ENCODE measurements around the gene TTC7B.

DNA sequence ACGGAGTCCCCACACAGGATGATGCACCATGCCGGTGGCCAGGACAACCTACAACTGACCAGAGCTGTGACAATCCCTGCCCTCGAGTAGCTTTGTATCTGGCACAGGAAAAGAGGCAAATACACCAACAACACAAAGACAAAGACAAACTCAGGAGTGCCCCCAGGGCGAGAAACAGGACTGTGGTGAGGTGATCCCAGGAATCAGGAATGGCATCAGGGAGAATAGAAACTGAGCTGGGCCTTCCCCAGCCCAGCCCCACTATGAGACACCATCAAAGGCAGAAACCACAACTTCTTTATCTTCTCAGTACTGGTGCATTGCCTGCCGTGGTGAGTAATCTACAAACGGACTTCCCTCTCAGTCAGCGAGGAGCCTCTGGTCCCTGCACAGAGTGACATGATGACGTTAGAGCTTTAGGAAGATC lies 157.7 kb downstream of the TTC7B start:
- TF ChIP-seq EZH2 (IDR thresholded peaks at IDR 0.05; ENCODE audit: low read depth, low read length, severe bottlenecking) (no peak), YY1 (IDR thresholded peaks at IDR 0.05; ENCODE audit: low read depth, low read length) (no peak), POLR2A (IDR thresholded peaks at IDR 0.05; ENCODE audit: control extremely low read depth in 1 of 2, low read depth in 2 of 2, low read length in 2 of 2) (no peak), GABPA (IDR thresholded peaks at IDR 0.05; ENCODE audit: borderline replicate concordance, insufficient read depth, low read length) (no peak)
- TF ChIP-seq, protein P1, sequence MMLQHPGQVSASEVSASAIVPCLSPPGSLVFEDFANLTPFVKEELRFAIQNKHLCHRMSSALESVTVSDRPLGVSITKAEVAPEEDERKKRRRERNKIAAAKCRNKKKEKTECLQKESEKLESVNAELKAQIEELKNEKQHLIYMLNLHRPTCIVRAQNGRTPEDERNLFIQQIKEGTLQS (IDR thresholded peaks at IDR 0.05; ENCODE audit: insufficient read depth, low read depth, low read length): no peak
- TF ChIP-seq, protein P2, sequence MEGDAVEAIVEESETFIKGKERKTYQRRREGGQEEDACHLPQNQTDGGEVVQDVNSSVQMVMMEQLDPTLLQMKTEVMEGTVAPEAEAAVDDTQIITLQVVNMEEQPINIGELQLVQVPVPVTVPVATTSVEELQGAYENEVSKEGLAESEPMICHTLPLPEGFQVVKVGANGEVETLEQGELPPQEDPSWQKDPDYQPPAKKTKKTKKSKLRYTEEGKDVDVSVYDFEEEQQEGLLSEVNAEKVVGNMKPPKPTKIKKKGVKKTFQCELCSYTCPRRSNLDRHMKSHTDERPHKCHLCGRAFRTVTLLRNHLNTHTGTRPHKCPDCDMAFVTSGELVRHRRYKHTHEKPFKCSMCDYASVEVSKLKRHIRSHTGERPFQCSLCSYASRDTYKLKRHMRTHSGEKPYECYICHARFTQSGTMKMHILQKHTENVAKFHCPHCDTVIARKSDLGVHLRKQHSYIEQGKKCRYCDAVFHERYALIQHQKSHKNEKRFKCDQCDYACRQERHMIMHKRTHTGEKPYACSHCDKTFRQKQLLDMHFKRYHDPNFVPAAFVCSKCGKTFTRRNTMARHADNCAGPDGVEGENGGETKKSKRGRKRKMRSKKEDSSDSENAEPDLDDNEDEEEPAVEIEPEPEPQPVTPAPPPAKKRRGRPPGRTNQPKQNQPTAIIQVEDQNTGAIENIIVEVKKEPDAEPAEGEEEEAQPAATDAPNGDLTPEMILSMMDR (IDR thresholded peaks at IDR 0.05; ENCODE audit: control extremely low read depth in 1 of 3, insufficient read depth in 1 of 3, low read depth in 1 of 3, low read length in 3 of 3): no peak
